ENCODE data around the gene MCOLN3.

- TF ChIP-seq POLR2AphosphoS5 (IDR thresholded peaks at IDR 0.05) (no peak), CTCF (IDR thresholded peaks at IDR 0.05 in 8 of 11, conservative IDR thresholded peaks at IDR 0.05 in 3 of 11) (no peak)
These were observed 28.3 kb downstream of the MCOLN3 start for GRCh38 chr1:85019994-85020393.

Measured in spleen (tissue), 7 donors.